ENCODE data around the gene ERO1A. TPM values are rescaled to one million over a fixed set of nuclear protein-coding genes. Genes with fewer than 3 reads are reported as not detected.

ERO1A gene
- total RNA-seq, 1 donor: 75.3 TPM

DNA sequence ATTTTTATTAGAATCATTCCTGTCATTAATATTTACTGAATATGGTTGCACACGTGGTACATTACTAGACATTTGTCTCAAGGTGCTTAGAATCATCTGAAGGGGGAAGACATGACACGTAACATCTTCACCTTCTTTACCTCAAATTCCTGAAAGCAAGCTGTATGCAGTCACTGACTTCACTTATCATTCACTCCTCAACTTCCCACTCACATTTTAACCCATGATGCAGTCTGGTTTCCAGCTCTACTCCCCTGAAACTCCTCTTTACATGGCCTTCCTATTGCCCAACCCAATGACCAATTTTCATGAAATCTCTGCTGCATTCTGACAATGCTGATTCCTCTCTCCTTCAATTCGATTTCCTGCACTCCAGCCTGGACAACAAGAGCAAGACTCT, 5.9 kb upstream of the ERO1A start:
- H3K4me3 ChIP-seq (ENCODE audit: low read depth, low read length): no peak overlapping the region
- TF ChIP-seq, protein P1, sequence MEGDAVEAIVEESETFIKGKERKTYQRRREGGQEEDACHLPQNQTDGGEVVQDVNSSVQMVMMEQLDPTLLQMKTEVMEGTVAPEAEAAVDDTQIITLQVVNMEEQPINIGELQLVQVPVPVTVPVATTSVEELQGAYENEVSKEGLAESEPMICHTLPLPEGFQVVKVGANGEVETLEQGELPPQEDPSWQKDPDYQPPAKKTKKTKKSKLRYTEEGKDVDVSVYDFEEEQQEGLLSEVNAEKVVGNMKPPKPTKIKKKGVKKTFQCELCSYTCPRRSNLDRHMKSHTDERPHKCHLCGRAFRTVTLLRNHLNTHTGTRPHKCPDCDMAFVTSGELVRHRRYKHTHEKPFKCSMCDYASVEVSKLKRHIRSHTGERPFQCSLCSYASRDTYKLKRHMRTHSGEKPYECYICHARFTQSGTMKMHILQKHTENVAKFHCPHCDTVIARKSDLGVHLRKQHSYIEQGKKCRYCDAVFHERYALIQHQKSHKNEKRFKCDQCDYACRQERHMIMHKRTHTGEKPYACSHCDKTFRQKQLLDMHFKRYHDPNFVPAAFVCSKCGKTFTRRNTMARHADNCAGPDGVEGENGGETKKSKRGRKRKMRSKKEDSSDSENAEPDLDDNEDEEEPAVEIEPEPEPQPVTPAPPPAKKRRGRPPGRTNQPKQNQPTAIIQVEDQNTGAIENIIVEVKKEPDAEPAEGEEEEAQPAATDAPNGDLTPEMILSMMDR (IDR thresholded peaks at IDR 0.05; ENCODE audit: insufficient read depth, low read length): no peak
- no peak for DNase-seq (ENCODE audit: low read depth)

DNA sequence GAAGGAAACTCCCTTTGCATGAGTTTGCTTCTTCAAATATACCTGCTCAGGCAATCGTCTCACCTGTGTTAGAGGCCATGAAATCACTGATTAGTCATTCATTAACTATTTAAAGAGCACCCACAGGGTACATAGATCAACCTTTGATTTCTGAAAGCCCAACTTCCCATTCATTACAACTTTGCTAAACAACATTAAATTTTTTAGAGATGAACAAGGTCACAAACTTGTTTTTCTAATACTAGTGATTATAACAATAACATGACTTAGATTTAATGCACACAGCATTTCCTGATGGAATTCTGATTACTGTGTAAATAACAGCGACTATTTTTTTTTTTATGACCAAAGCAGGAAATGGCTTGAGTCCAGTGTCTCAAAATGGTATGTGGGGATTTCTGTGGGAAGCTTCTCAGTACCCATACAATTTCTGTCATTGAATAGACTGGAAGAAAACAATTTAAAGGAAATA, 5.4 kb upstream of the ERO1A start:
- no peak for DNase-seq (ENCODE audit: low read depth)
- no peak overlapping the region for H3K4me3 ChIP-seq (ENCODE audit: low read depth, low read length)
- TF ChIP-seq, protein P1 (IDR thresholded peaks at IDR 0.05; ENCODE audit: insufficient read depth, low read length): no peak

DNA sequence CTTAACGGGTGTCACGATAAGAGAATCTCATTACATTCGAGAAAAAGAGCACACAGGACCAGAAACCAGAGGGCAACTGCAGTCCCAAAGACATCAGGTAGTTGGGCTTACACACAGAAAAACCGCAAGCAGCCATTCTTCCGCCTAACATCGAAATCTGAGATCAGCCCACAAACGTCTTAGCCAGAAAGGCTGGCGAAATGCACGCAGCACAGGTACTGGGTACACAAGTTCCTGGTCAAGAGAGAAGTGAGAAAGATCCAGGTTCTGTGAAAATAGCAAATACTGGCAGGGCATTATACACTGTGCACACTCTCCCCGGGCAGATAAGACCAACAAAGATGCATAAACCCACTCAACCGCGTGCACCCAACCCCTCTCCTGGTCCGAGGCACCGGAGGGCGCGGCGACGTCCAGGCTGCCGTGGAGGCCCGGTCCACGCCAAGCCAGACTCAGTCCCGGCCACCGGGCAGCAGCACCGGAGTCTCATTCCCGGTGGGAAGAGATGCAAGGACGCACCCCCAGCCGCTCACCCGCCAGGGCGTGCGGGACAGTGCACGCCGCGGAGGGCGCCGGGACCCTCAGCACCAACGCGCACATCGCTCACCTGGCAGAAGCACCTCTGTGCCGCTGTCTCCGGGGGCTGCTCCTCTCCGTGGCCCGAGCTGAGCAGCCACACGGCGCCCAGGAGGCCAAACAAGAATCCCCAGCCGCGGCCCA, 437 bp downstream of the ERO1A start:
- DNase-seq (ENCODE audit: low read depth): peak; percentile 51

DNA sequence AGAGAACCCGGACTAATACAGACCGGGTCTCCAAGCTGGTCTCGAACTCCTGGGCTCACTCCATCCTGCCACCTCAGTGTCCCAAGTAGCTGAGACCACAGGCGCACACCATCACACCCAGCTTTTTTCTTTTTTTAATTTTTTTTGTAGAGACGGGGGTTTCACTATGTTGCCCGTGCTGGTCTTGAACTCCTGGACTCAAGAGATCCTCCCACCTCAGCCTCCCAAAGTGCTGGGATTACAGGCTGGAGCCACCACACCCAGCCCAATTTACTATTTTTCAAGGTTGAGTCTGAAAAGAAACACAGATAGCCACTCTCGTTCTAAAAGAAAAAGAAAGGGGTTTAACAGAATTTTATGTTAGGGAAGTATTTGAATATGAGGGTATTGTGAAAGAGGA, 1.8 kb downstream of the ERO1A start:
- DNase-seq (ENCODE audit: low read depth): no peak
- no peak overlapping the region for H3K4me3 ChIP-seq (ENCODE audit: low read depth, low read length)
- TF ChIP-seq, protein P1 (IDR thresholded peaks at IDR 0.05; ENCODE audit: insufficient read depth, low read length): no peak

More for the DNA sequence above, 437 bp downstream of the ERO1A start:
- TF ChIP-seq, protein P1 (IDR thresholded peaks at IDR 0.05; ENCODE audit: insufficient read depth, low read length): peak; percentile 8
- peak overlapping the region; percentile 96 for H3K4me3 ChIP-seq (ENCODE audit: low read depth, low read length)

DNA sequence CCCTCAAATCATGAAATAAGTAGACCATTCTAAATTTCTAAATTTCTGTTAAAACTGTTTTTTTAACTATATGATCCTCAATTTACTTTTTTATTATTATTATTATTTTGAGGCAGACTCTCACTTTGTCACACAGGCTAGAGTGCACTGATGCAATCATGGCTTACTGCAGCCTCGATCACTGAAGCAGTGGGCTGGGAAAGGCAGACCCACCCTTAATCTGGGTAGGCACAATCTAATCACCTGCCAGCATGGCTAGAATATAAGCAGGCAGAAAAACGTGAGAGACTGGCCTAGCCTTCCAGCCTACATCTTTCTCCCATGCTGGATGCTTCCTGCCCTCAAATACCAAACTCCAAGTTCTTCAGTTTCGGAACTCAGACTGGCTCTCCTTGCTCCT, 2.3 kb downstream of the ERO1A start:
- TF ChIP-seq, protein P1 (IDR thresholded peaks at IDR 0.05; ENCODE audit: insufficient read depth, low read length): no peak
- DNase-seq (ENCODE audit: low read depth): no peak
- no peak overlapping the region for H3K4me3 ChIP-seq (ENCODE audit: low read depth, low read length)

DNA sequence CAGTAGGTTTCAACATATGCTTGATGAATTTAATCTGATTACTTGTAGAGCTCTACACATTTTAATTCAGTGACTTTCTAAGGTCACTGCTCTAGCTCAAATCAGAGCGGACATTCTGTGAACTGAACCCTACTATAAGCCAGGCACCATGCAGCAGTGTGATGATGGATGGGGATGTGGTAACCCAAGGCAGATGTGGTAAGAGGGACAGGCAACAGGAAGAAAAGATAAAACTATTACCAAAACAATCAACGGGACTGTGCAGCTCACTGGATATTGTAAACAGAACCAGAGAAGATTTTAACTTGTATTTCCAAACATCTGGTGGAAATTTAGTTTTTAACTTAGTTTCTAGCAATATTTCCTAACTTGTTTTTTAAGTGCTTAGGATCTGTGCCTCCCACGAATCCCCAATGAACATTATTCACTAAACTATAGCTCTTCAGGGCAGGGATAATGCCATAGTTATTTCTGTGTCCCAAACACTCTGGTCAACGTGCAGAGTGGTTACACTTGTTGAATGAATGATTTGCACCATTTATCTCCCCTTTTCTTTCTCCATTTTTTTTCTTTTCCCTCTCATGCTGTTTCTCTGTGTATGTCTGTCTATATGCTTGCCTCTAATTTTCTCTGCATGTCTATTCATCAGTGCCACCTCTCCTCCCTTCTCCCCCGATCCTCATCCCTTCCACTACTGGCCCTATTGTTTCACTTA, 3.0 kb downstream of the ERO1A start:
- TF ChIP-seq, protein P1 (IDR thresholded peaks at IDR 0.05; ENCODE audit: insufficient read depth, low read length): no peak
- no peak overlapping the region for H3K4me3 ChIP-seq (ENCODE audit: low read depth, low read length)
- DNase-seq (ENCODE audit: low read depth): peak; percentile 62
